ENCODE measurements around the gene LDB2. TPM values are rescaled to one million over a fixed set of nuclear protein-coding genes. Genes with fewer than 3 reads are reported as not detected.

Gene LDB2
- total RNA-seq, 1 experiment from 2014 or later: not detected

GRCh38 chr4:16726368-16727050 is 171.9 kb downstream of the LDB2 start:
- DNase-seq (no peak), ATAC-seq (no peak)
- Histone ChIP-seq H3K27ac (ENCODE audit: low read length) (no peak overlapping the region), H3K9me3 (ENCODE audit: low read length) (no peaks in the 10 kb centered on the region), H3K4me1 (ENCODE audit: insufficient read depth, low read length) (peaks cover 9% of the 10 kb centered on the region; the same call in 1 of the 2 replicates), H3K9ac (ENCODE audit: low read length) (no peak overlapping the region), H3K27me3 (ENCODE audit: low read length) (peaks cover 70% of the 10 kb centered on the region), H4K20me1 (ENCODE audit: low read length) (no peaks in the 10 kb centered on the region), H3K9me2 (replicated peaks; ENCODE audit: low read length) (no peaks in the 10 kb centered on the region), H3K4me3 (ENCODE audit: low read length) (no peak overlapping the region), H3K4me2 (ENCODE audit: low read length) (no peak overlapping the region), H3K36me3 (ENCODE audit: low read depth, low read length) (no peaks in the 10 kb centered on the region), H3K79me2 (ENCODE audit: low read length) (no peaks in the 10 kb centered on the region), H3F3A (ENCODE audit: low read length, unreplicated experiment) (no peaks in the 10 kb centered on the region), H2AFZ (ENCODE audit: low read length) (no peak overlapping the region)
- intact Hi-C loops (cut with micrococcal nuclease): no loop called here
- TF ChIP-seq EZH2 (IDR thresholded peaks at IDR 0.05; ENCODE audit: low read length, unreplicated experiment) (no peak), EZH2phosphoT487 (IDR thresholded peaks at IDR 0.05; ENCODE audit: borderline replicate concordance, low read length) (no peak)
- TF ChIP-seq, protein P1, sequence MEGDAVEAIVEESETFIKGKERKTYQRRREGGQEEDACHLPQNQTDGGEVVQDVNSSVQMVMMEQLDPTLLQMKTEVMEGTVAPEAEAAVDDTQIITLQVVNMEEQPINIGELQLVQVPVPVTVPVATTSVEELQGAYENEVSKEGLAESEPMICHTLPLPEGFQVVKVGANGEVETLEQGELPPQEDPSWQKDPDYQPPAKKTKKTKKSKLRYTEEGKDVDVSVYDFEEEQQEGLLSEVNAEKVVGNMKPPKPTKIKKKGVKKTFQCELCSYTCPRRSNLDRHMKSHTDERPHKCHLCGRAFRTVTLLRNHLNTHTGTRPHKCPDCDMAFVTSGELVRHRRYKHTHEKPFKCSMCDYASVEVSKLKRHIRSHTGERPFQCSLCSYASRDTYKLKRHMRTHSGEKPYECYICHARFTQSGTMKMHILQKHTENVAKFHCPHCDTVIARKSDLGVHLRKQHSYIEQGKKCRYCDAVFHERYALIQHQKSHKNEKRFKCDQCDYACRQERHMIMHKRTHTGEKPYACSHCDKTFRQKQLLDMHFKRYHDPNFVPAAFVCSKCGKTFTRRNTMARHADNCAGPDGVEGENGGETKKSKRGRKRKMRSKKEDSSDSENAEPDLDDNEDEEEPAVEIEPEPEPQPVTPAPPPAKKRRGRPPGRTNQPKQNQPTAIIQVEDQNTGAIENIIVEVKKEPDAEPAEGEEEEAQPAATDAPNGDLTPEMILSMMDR (conservative IDR thresholded peaks at IDR 0.05; ENCODE audit: low read depth, low read length): no peak
- ChIA-PET CTCF (no interaction called here), POLR2A (ENCODE audit: unreplicated experiment) (no interaction called here)
- no TSS peak for BruUV-seq (replicated peaks)

DNA sequence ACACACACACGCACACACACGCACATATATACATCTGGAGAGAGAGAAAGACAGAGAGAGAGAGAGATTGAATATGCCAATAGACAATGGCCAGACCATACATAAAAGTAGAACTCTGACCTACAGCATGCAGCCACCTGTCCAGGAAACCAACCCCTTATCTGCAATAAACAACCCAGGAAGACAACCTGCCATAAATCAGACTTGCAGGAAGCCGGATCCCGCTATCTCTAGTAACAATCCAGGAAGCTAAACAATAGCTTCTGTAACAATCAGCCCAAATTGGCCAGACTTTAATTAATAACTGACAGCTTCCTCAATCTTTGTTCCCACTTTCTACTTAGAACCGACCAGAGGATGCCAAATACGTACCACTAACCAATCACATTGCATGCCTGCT is 173.2 kb downstream of the LDB2 start:
- Histone ChIP-seq H3F3A (ENCODE audit: low read length, unreplicated experiment) (no peaks in the 10 kb centered on the region), H2AFZ (ENCODE audit: low read length) (no peak overlapping the region), H3K27ac (ENCODE audit: low read length) (no peak overlapping the region), H3K9ac (ENCODE audit: low read length) (no peak overlapping the region), H3K36me3 (ENCODE audit: low read depth, low read length) (no peaks in the 10 kb centered on the region), H4K20me1 (ENCODE audit: low read length) (no peaks in the 10 kb centered on the region), H3K4me1 (ENCODE audit: insufficient read depth, low read length) (peaks cover 16% of the 10 kb centered on the region; the same call in 1 of the 2 replicates), H3K4me3 (ENCODE audit: low read length) (no peak overlapping the region), H3K27me3 (ENCODE audit: low read length) (peaks cover 57% of the 10 kb centered on the region), H3K79me2 (ENCODE audit: low read length) (no peaks in the 10 kb centered on the region), H3K9me2 (replicated peaks; ENCODE audit: low read length) (no peaks in the 10 kb centered on the region), H3K4me2 (ENCODE audit: low read length) (no peak overlapping the region), H3K9me3 (ENCODE audit: low read length) (no peaks in the 10 kb centered on the region)
- no TSS peak for BruUV-seq (replicated peaks)
- DNase-seq: no peak
- ChIA-PET CTCF (no interaction called here), POLR2A (ENCODE audit: unreplicated experiment) (no interaction called here)
- TF ChIP-seq EZH2 (IDR thresholded peaks at IDR 0.05; ENCODE audit: low read length, unreplicated experiment) (no peak), EZH2phosphoT487 (IDR thresholded peaks at IDR 0.05; ENCODE audit: borderline replicate concordance, low read length) (no peak)
- TF ChIP-seq, protein P1 (conservative IDR thresholded peaks at IDR 0.05; ENCODE audit: low read depth, low read length): no peak
- intact Hi-C loops (cut with micrococcal nuclease): no loop called here
- ATAC-seq: no peak

DNA sequence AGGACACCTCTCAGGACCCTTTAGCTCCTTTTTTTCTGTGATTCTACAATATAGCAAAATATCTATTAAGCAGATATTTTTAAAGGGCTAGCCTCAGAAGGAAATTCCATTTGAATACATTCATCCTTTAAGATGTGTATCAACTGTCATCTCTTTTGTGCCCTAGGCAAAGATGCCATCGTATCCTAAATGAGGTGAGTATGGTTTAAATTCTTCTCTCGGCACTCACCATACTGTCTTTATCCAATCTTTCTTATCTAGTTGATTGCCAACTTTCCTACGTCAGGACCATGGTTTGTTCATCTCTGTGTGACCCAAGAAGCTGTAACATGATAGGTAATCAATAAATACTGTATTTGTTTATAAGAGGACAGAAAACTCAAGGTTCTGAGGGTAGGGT is 176.0 kb downstream of the LDB2 start:
- H3K9ac ChIP-seq (ENCODE audit: low read length): no peak overlapping the region
- H3K27me3 ChIP-seq (ENCODE audit: low read length): peaks cover 29% of the 10 kb centered on the region
- DNase-seq (peak; percentile 48), ATAC-seq (no peak)
- no TSS peak for BruUV-seq (replicated peaks)
- no peaks in the 10 kb centered on the region for H3K9me3 ChIP-seq (ENCODE audit: low read length)
- no peaks in the 10 kb centered on the region for H4K20me1 ChIP-seq (ENCODE audit: low read length)
- H2AFZ ChIP-seq (ENCODE audit: low read length): no peak overlapping the region
- H3K9me2 ChIP-seq (replicated peaks; ENCODE audit: low read length): no peaks in the 10 kb centered on the region
- H3K79me2 ChIP-seq (ENCODE audit: low read length): no peaks in the 10 kb centered on the region
- CTCF ChIA-PET: no interaction called here
- POLR2A ChIA-PET (ENCODE audit: unreplicated experiment): interaction anchor here (0.6 kb wide), 1 partner anchor 26 kb away, joined by 5 read pairs; no protein-coding TSS in a partner anchor
- TF ChIP-seq EZH2phosphoT487 (IDR thresholded peaks at IDR 0.05; ENCODE audit: borderline replicate concordance, low read length): no peak
- peaks cover 16% of the 10 kb centered on the region; the same call in 1 of the 2 replicates for H3K4me1 ChIP-seq (ENCODE audit: insufficient read depth, low read length)
- H3K4me2 ChIP-seq (ENCODE audit: low read length): peak overlapping the region; percentile 66; the same call in 1 of the 2 replicates
- no peaks in the 10 kb centered on the region for H3K36me3 ChIP-seq (ENCODE audit: low read depth, low read length)
- intact Hi-C loops (cut with micrococcal nuclease): no loop called here
- H3K4me3 ChIP-seq (ENCODE audit: low read length): no peak overlapping the region
- H3K27ac ChIP-seq (ENCODE audit: low read length): no peak overlapping the region
- H3F3A ChIP-seq (ENCODE audit: low read length, unreplicated experiment): no peaks in the 10 kb centered on the region

Measured in PC-3 (cell line).